Keratinocyte (primary cell): ENCODE results near the gene KRTAP4-6.

Experiments
- EZH2 ChIP-seq: IDR thresholded peaks from one replicate; pipeline ENCODE4 v1.6.1; 2012; ENCODE audit warnings: inconsistent platforms, mild to moderate bottlenecking, low read length, moderate library complexity
- TF ChIP-seq, protein P1 (sequence below), 3 experiments: IDR thresholded peaks in 1 of 3; conservative IDR thresholded peaks in 1 of 3; optimal IDR thresholded peaks in 1 of 3; 2 replicates in 2 of 3; 3 replicates in 1 of 3; pipeline versions ENCODE3 to v1.5.1; 2011; ENCODE audit warnings: low read length in 3 of 3, mild to moderate bottlenecking in 3 of 3, moderate library complexity in 2 of 3, control low read depth in 1 of 3, inconsistent platforms in 1 of 3; ENCODE audit not compliant: insufficient read depth in 2 of 3; ENCODE audit errors: extremely low read depth in 1 of 3

DNA sequence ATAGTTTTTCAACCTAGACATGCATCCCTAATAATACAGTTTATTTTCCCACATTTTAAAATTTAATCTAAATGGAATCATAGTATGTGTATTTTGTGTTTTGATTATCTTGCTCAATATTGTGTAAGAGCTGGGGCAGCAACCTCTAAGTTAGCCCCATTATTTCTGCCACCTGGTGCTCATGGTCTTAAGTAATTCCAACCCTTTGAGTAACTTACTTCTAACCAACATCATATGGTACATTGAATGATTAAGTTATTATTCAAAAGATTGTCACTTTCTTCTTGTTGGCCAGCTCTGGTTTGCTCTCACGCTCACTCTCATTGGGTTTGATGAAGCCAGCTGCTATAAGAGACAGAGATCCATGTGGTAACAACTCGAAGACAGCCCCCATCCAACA is 31.5 kb upstream of the KRTAP4-6 start:
- TF ChIP-seq, protein P1, sequence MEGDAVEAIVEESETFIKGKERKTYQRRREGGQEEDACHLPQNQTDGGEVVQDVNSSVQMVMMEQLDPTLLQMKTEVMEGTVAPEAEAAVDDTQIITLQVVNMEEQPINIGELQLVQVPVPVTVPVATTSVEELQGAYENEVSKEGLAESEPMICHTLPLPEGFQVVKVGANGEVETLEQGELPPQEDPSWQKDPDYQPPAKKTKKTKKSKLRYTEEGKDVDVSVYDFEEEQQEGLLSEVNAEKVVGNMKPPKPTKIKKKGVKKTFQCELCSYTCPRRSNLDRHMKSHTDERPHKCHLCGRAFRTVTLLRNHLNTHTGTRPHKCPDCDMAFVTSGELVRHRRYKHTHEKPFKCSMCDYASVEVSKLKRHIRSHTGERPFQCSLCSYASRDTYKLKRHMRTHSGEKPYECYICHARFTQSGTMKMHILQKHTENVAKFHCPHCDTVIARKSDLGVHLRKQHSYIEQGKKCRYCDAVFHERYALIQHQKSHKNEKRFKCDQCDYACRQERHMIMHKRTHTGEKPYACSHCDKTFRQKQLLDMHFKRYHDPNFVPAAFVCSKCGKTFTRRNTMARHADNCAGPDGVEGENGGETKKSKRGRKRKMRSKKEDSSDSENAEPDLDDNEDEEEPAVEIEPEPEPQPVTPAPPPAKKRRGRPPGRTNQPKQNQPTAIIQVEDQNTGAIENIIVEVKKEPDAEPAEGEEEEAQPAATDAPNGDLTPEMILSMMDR (optimal IDR thresholded peaks at IDR 0.05 in 1 of 3, IDR thresholded peaks at IDR 0.05 in 1 of 3, conservative IDR thresholded peaks at IDR 0.05 in 1 of 3; ENCODE audit: extremely low read depth in 1 of 3, insufficient read depth in 2 of 3, low read length in 3 of 3), result no peak
- TF ChIP-seq EZH2, result no peak
